ENCODE data around the gene TUBGCP2. TPM values are rescaled to one million over a fixed set of nuclear protein-coding genes. Genes with fewer than 3 reads are reported as not detected.

The TUBGCP2 gene
- total and polyA plus RNA-seq, 2 of the 13 experiments (the other 11 are each of a cell fraction or from before 2014, with no cell fraction given): 21.3 to 34.5 TPM

GRCh38 chr10:133308421-133309099, at the start of gene TUBGCP2, which contains the start of gene ZNF511 (continued):
- no peak for TF ChIP-seq ARID5B (CRISPR knock-in tag; IDR thresholded peaks at IDR 0.05)
- no peak for TF ChIP-seq HOXA7 (CRISPR knock-in tag; IDR thresholded peaks at IDR 0.05)
- TF ChIP-seq ZNF687 (CRISPR knock-in tag; IDR thresholded peaks at IDR 0.05): peak; percentile 69
- TF ChIP-seq MYC (CRISPR knock-in tag; IDR thresholded peaks at IDR 0.05; ENCODE audit: borderline replicate concordance): no peak
- TF ChIP-seq ZNF296 (CRISPR knock-in tag; conservative IDR thresholded peaks at IDR 0.05): no peak
- no peak for TF ChIP-seq ZSCAN29 (CRISPR knock-in tag; conservative IDR thresholded peaks at IDR 0.05)
- no peak for TF ChIP-seq ISL2 (CRISPR knock-in tag; IDR thresholded peaks at IDR 0.05)
- TF ChIP-seq PRDM15 (CRISPR knock-in tag; IDR thresholded peaks at IDR 0.05): no peak
- TF ChIP-seq ATM (IDR thresholded peaks at IDR 0.05; ENCODE audit: borderline replicate concordance): no peak
- TF ChIP-seq POLR2AphosphoS2 (IDR thresholded peaks at IDR 0.05; ENCODE audit: low read depth, low read length): no peak
- no peak for TF ChIP-seq WIZ (CRISPR knock-in tag; IDR thresholded peaks at IDR 0.05)
- TF ChIP-seq HNF1A (IDR thresholded peaks at IDR 0.05; ENCODE audit: low read depth): no peak
- peak; percentile 31; the same call in 1 of the 2 replicates for TF ChIP-seq HNF1A (CRISPR knock-in tag; IDR thresholded peaks at IDR 0.05; ENCODE audit: borderline replicate concordance)
